ENCODE measurements around the gene THOC6. TPM values are rescaled to one million over a fixed set of nuclear protein-coding genes. Genes with fewer than 3 reads are reported as not detected.

The THOC6 gene
- total and polyA plus RNA-seq, 12 donors: 9.0 to 107 (median 18.7) TPM

GRCh38 chr16:2991566-2992261 is 32.1 kb upstream of the THOC6 start:
- 90 to 92% (median 91%) methylated on average over 8 to 12 of the region's 12 CpGs for WGBS, 4 donors
- Histone ChIP-seq H3K27ac (no peak overlapping the region), H3K4me1 (replicated peaks in 1 of 2) (no peaks in the 10 kb centered on the region), H3K4me3 (no peak overlapping the region), H3K27me3 (no peaks in the 10 kb centered on the region), H3K36me3 (replicated peaks in 1 of 2) (no peaks in the 10 kb centered on the region), H3K9me3 (replicated peaks in 1 of 3) (no peaks in the 10 kb centered on the region)
- no peak for DNase-seq
- no peak for TF ChIP-seq POLR2A (IDR thresholded peaks at IDR 0.05)
- no peak for TF ChIP-seq CTCF (IDR thresholded peaks at IDR 0.05)
- intact Hi-C loops (cut with DNase I): no loop called here

- no peaks in the 10 kb centered on the region for H3K27me3 ChIP-seq
- TF ChIP-seq CTCF (IDR thresholded peaks at IDR 0.05) (no peak), POLR2A (IDR thresholded peaks at IDR 0.05) (no peak)
- H3K4me3 ChIP-seq: no peak overlapping the region
- no peaks in the 10 kb centered on the region for H3K4me1 ChIP-seq (replicated peaks in 1 of 2)
- intact Hi-C loops (cut with DNase I): no loop called here
- H3K27ac ChIP-seq: no peak overlapping the region
- DNase-seq: no peak
- H3K36me3 ChIP-seq (replicated peaks in 1 of 2): no peaks in the 10 kb centered on the region
- 85 to 92% (median 89%) methylated on average over 9 to 14 of the region's 14 CpGs for WGBS, 4 donors
- no peaks in the 10 kb centered on the region for H3K9me3 ChIP-seq (replicated peaks in 1 of 3)
These were observed 31.3 kb upstream of the THOC6 start for GRCh38 chr16:2992383-2993081.

DNA sequence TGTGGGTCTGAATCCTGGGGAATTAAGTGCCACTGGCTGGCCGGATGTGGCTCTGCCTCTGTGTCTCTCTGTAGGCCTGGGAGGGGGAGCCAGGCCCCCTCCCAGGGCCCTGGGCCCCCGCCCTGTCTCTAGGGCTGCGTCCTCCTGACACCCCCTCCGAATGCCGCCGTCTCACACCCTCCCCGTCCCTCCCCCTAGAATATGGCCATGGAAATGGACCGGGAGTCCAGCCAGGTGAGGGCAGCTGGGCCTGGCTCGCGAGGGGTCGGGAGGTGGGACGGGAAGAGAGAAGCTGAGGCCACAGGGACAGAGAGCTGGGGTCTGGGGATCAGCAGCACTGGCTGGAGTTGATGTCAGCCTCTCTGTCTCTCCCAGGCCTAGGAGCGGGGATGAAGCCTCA is 27.5 kb upstream of the THOC6 start:
- Histone ChIP-seq H3K27ac (no peak overlapping the region), H3K4me3 (no peak overlapping the region), H3K27me3 (no peaks in the 10 kb centered on the region), H3K36me3 (replicated peaks in 1 of 2) (no peaks in the 10 kb centered on the region), H3K9me3 (replicated peaks in 1 of 3) (no peaks in the 10 kb centered on the region), H3K4me1 (replicated peaks in 1 of 2) (no peaks in the 10 kb centered on the region)
- WGBS, 4 donors: 69 to 80% (median 74%) methylated on average over 6 to 13 of the region's 13 CpGs
- no peak for DNase-seq
- no peak for TF ChIP-seq POLR2A (IDR thresholded peaks at IDR 0.05)
- no peak for TF ChIP-seq CTCF (IDR thresholded peaks at IDR 0.05)
- intact Hi-C loops (cut with DNase I): loop anchor here in 1 of 2 donors (5.0 kb wide), 1 partner anchor 36 kb away; no protein-coding TSS in a partner anchor

DNA sequence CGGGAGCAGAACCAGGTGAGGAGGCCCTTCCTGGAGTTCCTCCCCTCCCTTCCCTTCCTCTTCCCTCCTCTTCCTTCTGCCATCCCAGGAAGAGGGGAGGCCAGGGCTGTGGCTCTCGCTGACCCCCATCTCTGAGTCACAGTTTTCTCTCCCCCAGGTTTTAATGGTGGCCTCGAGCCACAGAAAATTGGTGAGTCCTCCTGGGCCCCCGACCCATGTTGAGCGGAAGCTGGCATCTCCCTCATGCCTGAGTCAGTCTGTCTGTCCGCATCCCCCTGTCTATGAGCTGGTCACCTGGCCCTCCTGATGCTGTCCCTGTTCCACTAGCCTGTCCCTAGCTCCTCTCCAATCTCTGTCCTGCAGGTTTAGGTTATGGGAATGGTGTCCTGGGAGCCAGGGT is 23.9 kb upstream of the THOC6 start:
- H3K27ac ChIP-seq: no peak overlapping the region
- WGBS, 4 donors: 81 to 86% (median 82%) methylated on average over 6 of the region's 6 CpGs
- intact Hi-C loops (cut with DNase I): loop anchor here in 1 of 2 donors (5.0 kb wide), 1 partner anchor 32 kb away; no protein-coding TSS in a partner anchor
- H3K4me1 ChIP-seq (replicated peaks in 1 of 2): peaks cover 0 to 2% of the 10 kb centered on the region in 2 donors
- H3K9me3 ChIP-seq (replicated peaks in 1 of 3): no peaks in the 10 kb centered on the region
- no peak overlapping the region for H3K4me3 ChIP-seq
- DNase-seq: no peak
- TF ChIP-seq POLR2A (IDR thresholded peaks at IDR 0.05) (no peak), CTCF (IDR thresholded peaks at IDR 0.05) (no peak)
- no peaks in the 10 kb centered on the region for H3K36me3 ChIP-seq (replicated peaks in 1 of 2)
- no peaks in the 10 kb centered on the region for H3K27me3 ChIP-seq
